ENCODE results near the gene NLGN1.

GRCh38 chr3:174255454-174255853 is 857.9 kb downstream of the NLGN1 start:
- TF ChIP-seq EZH2 (IDR thresholded peaks at IDR 0.05; ENCODE audit: borderline replicate concordance, low read length) (no peak), CTCF (IDR thresholded peaks at IDR 0.05; ENCODE audit: low read length) (no peak)

All from OCI-LY1 (cell line).